MCF 10A (cell line): ENCODE results near the gene PGM5. TPM values are rescaled to one million over a fixed set of nuclear protein-coding genes. Genes with fewer than 3 reads are reported as not detected.
A peak's percentile ranks its signal among the peaks of the same experiment; 100 is the strongest.

Source experiments
- BruUV-seq: library from RNA; stranded (reverse); fragments of 400-500 nt; replicated peaks from 2 replicates; lab custom pipeline; 2021; lab: Mats Ljungman, UMichigan
- CTCF ChIA-PET: fragments of 300-600 bp; sonication (Branson Sonifier 250); formaldehyde crosslinking; extraction: SDS; loops from one replicate; lab custom pipeline; 2021; ENCODE audit warnings: antibody characterized with exemption, inconsistent platforms; lab: Yijun Ruan, JAX
- POLR2A ChIA-PET: fragments of 300-600, 350-650 bp; sonication (Branson Sonifier 250); formaldehyde crosslinking; extraction: SDS; loops from one replicate; lab custom pipeline; 2020; ENCODE audit warnings: antibody characterized with exemption, inconsistent platforms; lab: Yijun Ruan, JAX
- DNase-seq: peaks from one replicate; pipeline ENCODE4 v3.0.0-alpha.2; 2018; ENCODE audit not compliant: unreplicated experiment
- H3K27ac Mint-ChIP-seq: one replicate; pipeline ENCODE4 v1.8.0; 2022; ENCODE audit warnings: mild to moderate bottlenecking, low read depth, mixed read lengths; ENCODE audit not compliant: unreplicated experiment
- H3K27me3 Mint-ChIP-seq: one replicate; pipeline ENCODE4 v1.8.0; 2022; ENCODE audit warnings: mixed read lengths; ENCODE audit not compliant: insufficient read depth, unreplicated experiment
- H3K36me3 Mint-ChIP-seq: one replicate; pipeline ENCODE4 v1.8.0; 2022; ENCODE audit warnings: mild to moderate bottlenecking, moderate library complexity, mixed read lengths; ENCODE audit not compliant: insufficient read depth, unreplicated experiment
- H3K4me1 Mint-ChIP-seq: one replicate; pipeline ENCODE4 v1.8.0; 2022; ENCODE audit warnings: mixed read lengths; ENCODE audit not compliant: insufficient read depth, unreplicated experiment
- H3K4me3 Mint-ChIP-seq: one replicate; pipeline ENCODE4 v1.8.0; 2022; ENCODE audit warnings: mild to moderate bottlenecking, moderate library complexity, mixed read lengths; ENCODE audit not compliant: unreplicated experiment
- H3K9me3 Mint-ChIP-seq: one replicate; pipeline ENCODE4 v1.8.0; 2022; ENCODE audit warnings: mixed read lengths; ENCODE audit not compliant: unreplicated experiment
- CTCF ChIP-seq: fragments of 200-600 bp; IDR thresholded peaks from one replicate; pipeline ENCODE4 v1.8.0; 2022; ENCODE audit warnings: antibody characterized with exemption, mild to moderate bottlenecking; ENCODE audit not compliant: unreplicated experiment
- intact Hi-C: fragments of 100-400 bp; cut with micrococcal nuclease; formaldehyde crosslinking; loops from 2 replicates; pipeline ENCODE4 v1.14.1; 2022
- total RNA-seq: library from RNA; stranded (reverse); gene quantifications from 2 replicates; pipeline ENCODE4 v1.2.3, GENCODE V29; 2022

The PGM5 gene
- total RNA-seq, 1 experiment from 2014 or later, result not detected

GRCh38 chr9:68509689-68510088 is 153.3 kb downstream of the PGM5 start:
- Mint-ChIP-seq H3K36me3 (no peaks in the 10 kb centered on the region), H3K27ac (peak overlapping the region; percentile 8), H3K27me3 (no peaks in the 10 kb centered on the region), H3K9me3 (no peaks in the 10 kb centered on the region), H3K4me3 (no peak overlapping the region), H3K4me1 (peaks cover 2% of the 10 kb centered on the region)
- TF ChIP-seq CTCF, result no peak
- no TSS peak for BruUV-seq
- CTCF ChIA-PET, result interaction anchor here (0.6 to 4.0 kb wide), 8 partner anchors 11 to 166 kb away, joined by 3 to 26 read pairs (median 10); no protein-coding TSS in a partner anchor
- no peak for DNase-seq
- intact Hi-C loops, result loop anchor here (5.0 kb wide), 1 partner anchor 58 kb away; no protein-coding TSS in a partner anchor
- POLR2A ChIA-PET, result no interaction called here

- no peak for DNase-seq
- intact Hi-C loops, result no loop called here
- no peak for TF ChIP-seq CTCF
- H3K27me3 Mint-ChIP-seq, result no peaks in the 10 kb centered on the region
- no peaks in the 10 kb centered on the region for H3K36me3 Mint-ChIP-seq
- H3K4me3 Mint-ChIP-seq, result no peak overlapping the region
- ChIA-PET POLR2A (interaction anchor here (0.8 kb wide), 1 partner anchor 40 kb away, joined by 3 read pairs; no protein-coding TSS in a partner anchor), CTCF (interaction anchor here (0.7 to 3.4 kb wide), 5 partner anchors 27 to 60 kb away, joined by 3 to 12 read pairs (median 3); partner anchors contain the start of gene TMEM252)
- BruUV-seq, result no TSS peak
- H3K4me1 Mint-ChIP-seq, result peaks cover 18% of the 10 kb centered on the region
- peaks cover 2% of the 10 kb centered on the region for H3K9me3 Mint-ChIP-seq
- H3K27ac Mint-ChIP-seq, result no peak overlapping the region
Measured at GRCh38 chr9:68513385-68513784, 157.0 kb downstream of the PGM5 start.

- no TSS peak for BruUV-seq
- Mint-ChIP-seq H3K36me3 (no peaks in the 10 kb centered on the region), H3K9me3 (peaks cover 6% of the 10 kb centered on the region), H3K27ac (peak overlapping the region; percentile 94), H3K4me3 (no peak overlapping the region), H3K4me1 (peaks cover 18% of the 10 kb centered on the region), H3K27me3 (no peaks in the 10 kb centered on the region)
- TF ChIP-seq CTCF, result no peak
- intact Hi-C loops, result no loop called here
- DNase-seq, result no peak
- CTCF ChIA-PET, result interaction anchor here (0.7 to 3.4 kb wide), 5 partner anchors 19 to 60 kb away, joined by 3 to 12 read pairs (median 3); no protein-coding TSS in a partner anchor
- POLR2A ChIA-PET, result interaction anchor here (0.6 kb wide), 1 partner anchor 29 kb away, joined by 4 read pairs; no protein-coding TSS in a partner anchor
Measured at GRCh38 chr9:68513981-68514380, 157.6 kb downstream of the PGM5 start.

GRCh38 chr9:68515326-68516017 is 159.1 kb downstream of the PGM5 start:
- no TSS peak for BruUV-seq
- CTCF ChIA-PET, result interaction anchor here (0.6 to 3.4 kb wide), 7 partner anchors 8 to 513 kb away, joined by 3 to 12 read pairs (median 3); no protein-coding TSS in a partner anchor

More at GRCh38 chr9:68515326-68516017, 159.1 kb downstream of the PGM5 start:
- peak overlapping the region; percentile 94 for H3K27ac Mint-ChIP-seq
- H3K4me3 Mint-ChIP-seq, result peak overlapping the region; percentile 6
- intact Hi-C loops, result loop anchor here (5.0 kb wide), 1 partner anchor 37 kb away; no protein-coding TSS in a partner anchor
- peak; percentile 84 for DNase-seq
- H3K4me1 Mint-ChIP-seq, result peaks cover 18% of the 10 kb centered on the region
- no peaks in the 10 kb centered on the region for H3K27me3 Mint-ChIP-seq
- H3K9me3 Mint-ChIP-seq, result peaks cover 6% of the 10 kb centered on the region
- no peaks in the 10 kb centered on the region for H3K36me3 Mint-ChIP-seq
- POLR2A ChIA-PET, result interaction anchor here (0.6 to 1.3 kb wide), 7 partner anchors 10 to 714 kb away, joined by 3 to 7 read pairs (median 4); no protein-coding TSS in a partner anchor
- TF ChIP-seq CTCF, result no peak
